Panc1 (cell line): ENCODE data around the gene CARTPT. TPM values are rescaled to one million over a fixed set of nuclear protein-coding genes. Genes with fewer than 3 reads are reported as not detected.

ENCODE experiments used
- ATAC-seq: fragments of 200-7000 bp; cut with Tn5 transposase; 2 replicates; pipeline ENCODE4 v1.9.1; 2020; ENCODE audit warnings: mild to moderate bottlenecking, moderate library complexity
- Bru-seq: library from RNA; stranded (reverse); fragments of 400-500 nt; gene quantifications from one replicate; lab custom pipeline; 2021; lab: Mats Ljungman, UMichigan
- BruChase-seq, 2 experiments: library from RNA; stranded (reverse); fragments of 400-500 nt; gene quantifications; one replicate each; lab custom pipeline; 2021; lab: Mats Ljungman, UMichigan
- BruUV-seq: library from RNA; stranded (reverse); fragments of 400-500 nt; replicated peaks from 2 replicates; lab custom pipeline; 2021; lab: Mats Ljungman, UMichigan
- CTCF ChIA-PET: fragments of 300-600 bp; sonication (Branson Sonifier 250); formaldehyde crosslinking; loops from one replicate; lab custom pipeline; 2022; ENCODE audit warnings: antibody characterized with exemption; lab: Charles Lee
- POLR2A ChIA-PET: fragments of 300-600 bp; sonication (Branson Sonifier 250); formaldehyde crosslinking; loops from one replicate; lab custom pipeline; 2022; ENCODE audit warnings: antibody characterized with exemption; lab: Charles Lee
- DNase-seq: peaks from one replicate; pipeline ENCODE4 v3.0.0-alpha.2; 2010; ENCODE audit warnings: low read depth, low spot score
- H3K27ac ChIP-seq: 2 replicates; pipeline ENCODE4 v1.5.1; 2011; ENCODE audit warnings: mild to moderate bottlenecking, low read length, inconsistent platforms
- H3K27me3 ChIP-seq: fragments of 200-500 bp; sonication (Bioruptor generic); 2 replicates; pipeline ENCODE4 v1.6.0; 2014; ENCODE audit warnings: low read length, inconsistent platforms; ENCODE audit not compliant: control insufficient read depth, insufficient read depth
- H3K36me3 ChIP-seq: fragments of 200-500 bp; sonication (Bioruptor generic); 2 replicates; pipeline ENCODE4 v1.5.1; 2014; ENCODE audit warnings: inconsistent platforms, mild to moderate bottlenecking, low read length, moderate library complexity; ENCODE audit not compliant: control insufficient read depth, insufficient read depth
- H3K4me1 ChIP-seq: 2 replicates; pipeline ENCODE4 v1.5.1; 2011; ENCODE audit warnings: inconsistent platforms, mild to moderate bottlenecking, low read length, moderate library complexity; ENCODE audit not compliant: control insufficient read depth, insufficient read depth
- H3K4me3 ChIP-seq, 2 experiments: 2 replicates each; pipeline ENCODE4 v1.5.1; 2011 to 2012; ENCODE audit warnings: low read depth in 2 of 2, low read length in 2 of 2, mild to moderate bottlenecking in 2 of 2, inconsistent platforms in 1 of 2, moderate library complexity in 1 of 2
- H3K9me3 ChIP-seq: fragments of 200-500 bp; sonication (Bioruptor generic); 2 replicates; pipeline ENCODE4 v1.5.1; 2014; ENCODE audit warnings: low read depth, mild to moderate bottlenecking, inconsistent platforms, low read length, moderate library complexity; ENCODE audit not compliant: control insufficient read depth, insufficient read depth
- CTCF ChIP-seq: fragments of 450-650 bp; IDR thresholded peaks from 2 replicates; pipeline ENCODE4 v1.5.1; 2017; ENCODE audit warnings: mild to moderate bottlenecking
- POLR2AphosphoS5 ChIP-seq: IDR thresholded peaks from 2 replicates; pipeline ENCODE4 v1.6.1; 2012; ENCODE audit warnings: mild to moderate bottlenecking, low read depth, low read length, moderate library complexity
- REST ChIP-seq, 2 experiments: IDR thresholded peaks; 2 replicates each; pipeline ENCODE4 v1.6.1; 2011 to 2012; ENCODE audit warnings: low read depth in 2 of 2, control low read depth in 1 of 2, low read length in 1 of 2, mild to moderate bottlenecking in 1 of 2, moderate library complexity in 1 of 2; ENCODE audit not compliant: insufficient read depth in 1 of 2
- SIN3A ChIP-seq: IDR thresholded peaks from 2 replicates; pipeline ENCODE4 v1.6.1; 2012; ENCODE audit warnings: low read depth, mild to moderate bottlenecking, low read length, moderate library complexity, borderline replicate concordance; ENCODE audit not compliant: insufficient read depth
- TCF7L2 ChIP-seq: IDR thresholded peaks from 2 replicates; pipeline ENCODE4 v1.6.1; 2011; ENCODE audit warnings: mild to moderate bottlenecking, low read depth, low read length, inconsistent platforms
- in situ Hi-C: cut with HindIII; loops from 2 replicates; pipeline ENCODE4 v1.10.0; 2016; ENCODE audit warnings: low sequenced_read_pairs, low pct_unique_long_range_greater_than_20kb
- intact Hi-C: fragments of 100-400 bp; cut with micrococcal nuclease; formaldehyde crosslinking; loops from one replicate; pipeline ENCODE4 v1.10.0; 2022; ENCODE audit not compliant: unreplicated experiment
- long read RNA-seq: library from polyadenylated mRNA; unstranded; transcript quantifications from one replicate; pipeline ENCODE4 v2.0.0, GENCODE V29; 2021; ENCODE audit not compliant: unreplicated experiment
- polyA plus RNA-seq: library from polyadenylated mRNA; unstranded; fragments of >200 nt; gene quantifications from one replicate; pipeline ENCODE4 v1.2.1, GENCODE V29; 2012; ENCODE audit warnings: missing spikeins; ENCODE audit not compliant: insufficient read length
- total RNA-seq: library from RNA; stranded (reverse); gene quantifications from one replicate; pipeline ENCODE4 v1.2.1, GENCODE V29; 2021; ENCODE audit not compliant: unreplicated experiment

CARTPT gene
- total RNA-seq = not detected
- polyA plus RNA-seq = not detected
- not detected for Bru-seq, nascent RNA
- BruChase-seq, experiment 1, labeled RNA remaining after a 2-hour chase = not detected
- not detected for BruChase-seq, experiment 2, labeled RNA remaining after a 6-hour chase
- long read RNA-seq = 0 reads

- POLR2A ChIA-PET = no interaction called here
- no peak for ATAC-seq
Measured at GRCh38 chr5:71719063-71719964, at the start of gene CARTPT. CARTPT (plus strand) TSS chr5:71719275; CDS start chr5:71719294, 19 bp downstream.

More at GRCh38 chr5:71719063-71719964, at the start of gene CARTPT:
- no peak within 1 kb of the TSS for H3K4me3 ChIP-seq
- no peaks in the 10 kb centered on the region for H3K36me3 ChIP-seq
- no peaks in the 10 kb centered on the region for H3K4me1 ChIP-seq
- in situ Hi-C loops = no loop called here
- CTCF ChIA-PET = no interaction called here
- peaks cover 59% of the 10 kb centered on the region for H3K27me3 ChIP-seq
- peak; percentile 87 to 88 for TF ChIP-seq REST (IDR thresholded peaks at IDR 0.05; ENCODE audit: insufficient read depth in 1 of 2, low read depth in 2 of 2, low read length in 1 of 2)
- TF ChIP-seq TCF7L2 = no peak
- no peak for TF ChIP-seq POLR2AphosphoS5
- TF ChIP-seq CTCF = no peak
- TF ChIP-seq SIN3A = no peak
- no peaks in the 10 kb centered on the region for H3K9me3 ChIP-seq
- BruUV-seq = no TSS peak
- no peak within 1 kb of the TSS for H3K27ac ChIP-seq
- no peak for DNase-seq
- intact Hi-C loops = no loop called here
